ENCODE results near the gene AVPR2.

- TF ChIP-seq POLR2A (IDR thresholded peaks at IDR 0.05), result no peak
- TF ChIP-seq CTCF (IDR thresholded peaks at IDR 0.05), result no peak
Observed at GRCh38 chrX:153854702-153855101, 49.8 kb upstream of the AVPR2 start.
